Stromal cell of bone marrow (primary cell): ENCODE data around the gene MPZL1.
"Not testable (repeated sequence)": the region's sequence is repeated elsewhere in the genome, so short reads cannot be mapped to it uniquely, and the experiment has no call there.

ENCODE experiments used
- DNase-seq: peaks from one replicate; pipeline ENCODE4 v3.0.0-alpha.2; 2012; ENCODE audit warnings: low read depth

MPZL1 gene

GRCh38 chr1:167781558-167781957 lies 59.8 kb downstream of the MPZL1 start:
- DNase-seq = no peak

GRCh38 chr1:167782946-167783345 lies 61.2 kb downstream of the MPZL1 start:
- DNase-seq = no peak

GRCh38 chr1:167784876-167785550 lies 63.2 kb downstream of the MPZL1 start:
- DNase-seq = no peak

- DNase-seq = no peak
These were observed 64.7 kb downstream of the MPZL1 start for GRCh38 chr1:167786502-167786901.

- no peak for DNase-seq
These were observed 67.7 kb downstream of the MPZL1 start for GRCh38 chr1:167789501-167789900.

- no peak for DNase-seq
These were observed 68.3 kb downstream of the MPZL1 start for GRCh38 chr1:167790117-167790516.

- peak; percentile 85 for DNase-seq
These were observed 69.8 kb downstream of the MPZL1 start for GRCh38 chr1:167791281-167792187.

- no peak for DNase-seq
These were observed 70.4 kb downstream of the MPZL1 start for GRCh38 chr1:167792188-167792565.

- no peak for DNase-seq
These were observed 72.3 kb downstream of the MPZL1 start for GRCh38 chr1:167794043-167794442.

GRCh38 chr1:167795810-167796740 lies 74.3 kb downstream of the MPZL1 start:
- DNase-seq = no peak

GRCh38 chr1:167797015-167797414 lies 75.2 kb downstream of the MPZL1 start:
- peak; percentile 99 for DNase-seq

GRCh38 chr1:167798952-167799351 lies 77.2 kb downstream of the MPZL1 start:
- no peak for DNase-seq

GRCh38 chr1:167799747-167800146 lies 78.0 kb downstream of the MPZL1 start:
- no peak for DNase-seq

- no peak for DNase-seq
These were observed 78.5 kb downstream of the MPZL1 start for GRCh38 chr1:167800251-167800650.

- no peak for DNase-seq
These were observed 80.5 kb downstream of the MPZL1 start for GRCh38 chr1:167802235-167802634.

- DNase-seq = peak; percentile 88
These were observed 81.8 kb downstream of the MPZL1 start for GRCh38 chr1:167803358-167804207.

- no peak for DNase-seq
These were observed 83.3 kb downstream of the MPZL1 start for GRCh38 chr1:167805041-167805556.

GRCh38 chr1:167806235-167806634 lies 84.5 kb downstream of the MPZL1 start:
- not testable (repeated sequence) for DNase-seq

GRCh38 chr1:167806676-167807075 lies 84.9 kb downstream of the MPZL1 start:
- DNase-seq = not testable (repeated sequence)

GRCh38 chr1:167808104-167808503 lies 86.3 kb downstream of the MPZL1 start:
- peak; percentile 71 for DNase-seq

- no peak for DNase-seq
These were observed 86.9 kb downstream of the MPZL1 start for GRCh38 chr1:167808690-167809089.
